Peyer's patch (tissue), 4 donors: Measurements from ENCODE around the gene KYAT1.

Experiments used
- CTCF ChIP-seq, 6 experiments: fragments of 450-650 bp in 4 of 6; fragments of 200-600 bp in 2 of 6; sonication (generic) in 1 of 6; IDR thresholded peaks; one replicate each; pipeline ENCODE4 v1.5.1; 2017 to 2019; ENCODE audit warnings: antibody characterized with exemption in 6 of 6, mild to moderate bottlenecking in 3 of 6, moderate library complexity in 1 of 6
- POLR2A ChIP-seq, 2 donors: fragments of 450-650 bp; IDR thresholded peaks; one replicate each; pipeline ENCODE4 v1.5.1; 2017; ENCODE audit warnings: antibody characterized with exemption in 2 of 2, mild to moderate bottlenecking in 2 of 2, moderate library complexity in 2 of 2

- TF ChIP-seq CTCF (IDR thresholded peaks at IDR 0.05) (no peak), POLR2A (IDR thresholded peaks at IDR 0.05) (no peak)
These were observed 4.0 kb upstream of the KYAT1 start for GRCh38 chr9:128885798-128886197.
